ENCODE measurements around the gene TMEM106C.
"Not testable (repeated sequence)": the region's sequence is repeated elsewhere in the genome, so short reads cannot be mapped to it uniquely, and the experiment has no call there.

Gene TMEM106C

GRCh38 chr12:47943623-47944340, 19.6 kb upstream of the TMEM106C start:
- Mint-ChIP-seq H3K36me3 (no peaks in the 10 kb centered on the region), H3K27ac (no peak overlapping the region), H3K4me1 (ENCODE audit: low read depth) (peaks cover 1% of the 10 kb centered on the region), H3K4me3 (no peak overlapping the region), H3K9me3 (ENCODE audit: low read depth) (no peaks in the 10 kb centered on the region), H3K27me3 (peaks cover 9% of the 10 kb centered on the region)

- H3K4me3 Mint-ChIP-seq, result no peak overlapping the region
- H3K4me1 Mint-ChIP-seq (ENCODE audit: low read depth), result peaks cover 1% of the 10 kb centered on the region
- H3K27me3 Mint-ChIP-seq, result peaks cover 9% of the 10 kb centered on the region
- H3K27ac Mint-ChIP-seq, result no peak overlapping the region
- H3K36me3 Mint-ChIP-seq, result no peaks in the 10 kb centered on the region
- H3K9me3 Mint-ChIP-seq (ENCODE audit: low read depth), result no peaks in the 10 kb centered on the region
These were observed 18.6 kb upstream of the TMEM106C start for GRCh38 chr12:47944685-47945340.

- Mint-ChIP-seq H3K4me3 (no peak overlapping the region), H3K27me3 (peaks cover 9% of the 10 kb centered on the region), H3K36me3 (no peaks in the 10 kb centered on the region), H3K9me3 (ENCODE audit: low read depth) (no peaks in the 10 kb centered on the region), H3K4me1 (ENCODE audit: low read depth) (peaks cover 1% of the 10 kb centered on the region), H3K27ac (no peak overlapping the region)
These were observed 18.1 kb upstream of the TMEM106C start for GRCh38 chr12:47945341-47945728.

- H3K36me3 Mint-ChIP-seq, result no peaks in the 10 kb centered on the region
These were observed 16.7 kb upstream of the TMEM106C start for GRCh38 chr12:47946413-47947323.

GRCh38 chr12:47947341-47947740, 16.1 kb upstream of the TMEM106C start:
- Mint-ChIP-seq H3K4me3 (no peak overlapping the region), H3K4me1 (ENCODE audit: low read depth) (no peaks in the 10 kb centered on the region), H3K9me3 (ENCODE audit: low read depth) (no peaks in the 10 kb centered on the region), H3K27me3 (no peaks in the 10 kb centered on the region), H3K27ac (no peak overlapping the region), H3K36me3 (no peaks in the 10 kb centered on the region)

More at GRCh38 chr12:47946413-47947323, 16.7 kb upstream of the TMEM106C start:
- Mint-ChIP-seq H3K9me3 (ENCODE audit: low read depth) (no peaks in the 10 kb centered on the region), H3K27me3 (no peaks in the 10 kb centered on the region), H3K4me1 (ENCODE audit: low read depth) (no peaks in the 10 kb centered on the region), H3K27ac (no peak overlapping the region), H3K4me3 (no peak overlapping the region)

GRCh38 chr12:47949441-47950341, 13.7 kb upstream of the TMEM106C start:
- no peaks in the 10 kb centered on the region for H3K4me1 Mint-ChIP-seq (ENCODE audit: low read depth)
- no peaks in the 10 kb centered on the region for H3K36me3 Mint-ChIP-seq
- H3K27ac Mint-ChIP-seq, result no peak overlapping the region
- no peak overlapping the region for H3K4me3 Mint-ChIP-seq
- peaks cover 3% of the 10 kb centered on the region for H3K27me3 Mint-ChIP-seq
- no peaks in the 10 kb centered on the region for H3K9me3 Mint-ChIP-seq (ENCODE audit: low read depth)

GRCh38 chr12:47950856-47951468, 12.4 kb upstream of the TMEM106C start:
- Mint-ChIP-seq H3K4me1 (ENCODE audit: low read depth) (no peaks in the 10 kb centered on the region), H3K9me3 (ENCODE audit: low read depth) (no peaks in the 10 kb centered on the region), H3K27ac (no peak overlapping the region), H3K36me3 (no peaks in the 10 kb centered on the region), H3K27me3 (peaks cover 3% of the 10 kb centered on the region), H3K4me3 (no peak overlapping the region)

- Mint-ChIP-seq H3K27me3 (peaks cover 3% of the 10 kb centered on the region), H3K9me3 (ENCODE audit: low read depth) (no peaks in the 10 kb centered on the region), H3K4me3 (no peak overlapping the region), H3K4me1 (ENCODE audit: low read depth) (no peaks in the 10 kb centered on the region), H3K36me3 (peaks cover 3% of the 10 kb centered on the region), H3K27ac (no peak overlapping the region)
These were observed 9.3 kb upstream of the TMEM106C start for GRCh38 chr12:47954058-47954457.

- H3K4me1 Mint-ChIP-seq (ENCODE audit: low read depth), result no peaks in the 10 kb centered on the region
- H3K4me3 Mint-ChIP-seq, result no peak overlapping the region
- H3K27ac Mint-ChIP-seq, result no peak overlapping the region
- no peaks in the 10 kb centered on the region for H3K9me3 Mint-ChIP-seq (ENCODE audit: low read depth)
- H3K27me3 Mint-ChIP-seq, result peaks cover 3% of the 10 kb centered on the region
- H3K36me3 Mint-ChIP-seq, result peaks cover 3% of the 10 kb centered on the region
These were observed 8.8 kb upstream of the TMEM106C start for GRCh38 chr12:47954467-47955045.

- Mint-ChIP-seq H3K27me3 (peaks cover 6% of the 10 kb centered on the region), H3K9me3 (ENCODE audit: low read depth) (no peaks in the 10 kb centered on the region), H3K27ac (no peak overlapping the region), H3K36me3 (peaks cover 3% of the 10 kb centered on the region), H3K4me1 (ENCODE audit: low read depth) (no peaks in the 10 kb centered on the region), H3K4me3 (no peak overlapping the region)
These were observed 8.3 kb upstream of the TMEM106C start for GRCh38 chr12:47955059-47955458.

GRCh38 chr12:47957671-47958070, 5.7 kb upstream of the TMEM106C start:
- H3K27me3 Mint-ChIP-seq, result peaks cover 11% of the 10 kb centered on the region
- H3K36me3 Mint-ChIP-seq; H3K4me1 Mint-ChIP-seq (ENCODE audit: low read depth); H3K27ac Mint-ChIP-seq; H3K9me3 Mint-ChIP-seq (ENCODE audit: low read depth); H3K4me3 Mint-ChIP-seq: not testable (repeated sequence)

GRCh38 chr12:47962198-47962597, 1.2 kb upstream of the TMEM106C start:
- Mint-ChIP-seq H3K4me1 (ENCODE audit: low read depth) (peaks cover 28% of the 10 kb centered on the region), H3K36me3 (peaks cover 8% of the 10 kb centered on the region), H3K27me3 (peaks cover 8% of the 10 kb centered on the region), H3K9me3 (ENCODE audit: low read depth) (no peaks in the 10 kb centered on the region), H3K27ac (no peak overlapping the region), H3K4me3 (no peak overlapping the region)

- H3K4me3 Mint-ChIP-seq, result peak overlapping the region; percentile 98
- peaks cover 8% of the 10 kb centered on the region for H3K27me3 Mint-ChIP-seq
- H3K27ac Mint-ChIP-seq, result peak overlapping the region; percentile 23
- H3K4me1 Mint-ChIP-seq (ENCODE audit: low read depth), result peaks cover 28% of the 10 kb centered on the region
- H3K9me3 Mint-ChIP-seq (ENCODE audit: low read depth), result no peaks in the 10 kb centered on the region
- H3K36me3 Mint-ChIP-seq, result peaks cover 5% of the 10 kb centered on the region
These were observed 821 bp downstream of the TMEM106C start for GRCh38 chr12:47964106-47964728.

All from activated naive CD8-positive, alpha-beta T cell (primary cell).